ENCODE data around the gene ARHGAP21.
"Not testable (repeated sequence)": the region's sequence is repeated elsewhere in the genome, so short reads cannot be mapped to it uniquely, and the experiment has no call there.

Gene ARHGAP21

DNA sequence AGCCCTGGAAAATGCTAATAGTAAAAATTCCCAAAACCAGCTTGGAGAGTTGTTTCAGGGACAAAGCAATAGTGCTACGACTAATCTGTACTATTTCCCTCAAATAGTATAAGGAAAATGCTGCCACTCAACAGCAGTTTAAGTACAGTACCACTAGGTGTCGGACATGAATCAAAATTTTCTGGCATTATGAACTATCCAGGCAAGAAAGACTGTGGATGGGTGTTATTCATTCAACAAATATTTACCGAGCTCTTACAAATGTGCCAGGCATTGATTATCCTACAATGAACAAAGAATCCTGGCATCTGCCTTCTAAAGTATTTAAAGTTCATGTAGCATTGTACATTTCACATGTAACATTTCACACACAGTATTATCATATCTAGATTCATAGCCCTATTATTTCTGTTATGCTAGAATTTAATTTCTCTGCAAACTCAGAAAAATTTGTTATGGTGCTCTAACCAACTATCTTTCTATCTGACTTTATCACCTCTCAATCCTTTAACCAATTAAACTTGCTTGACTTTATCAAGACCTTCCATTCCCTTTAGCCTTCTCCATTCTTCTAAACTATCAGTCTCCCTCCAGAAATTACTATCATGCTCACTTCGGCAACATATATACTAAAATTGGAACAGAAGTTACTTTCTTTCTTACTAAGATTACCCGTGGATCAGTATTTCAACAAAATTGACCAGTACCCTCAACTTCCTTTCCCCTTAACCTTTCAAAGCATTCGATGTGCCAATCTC lies 80.6 kb downstream of the ARHGAP21 start:
- in situ Hi-C loops (cut with MboI; ENCODE audit: low sequenced_read_pairs) = no loop called here

DNA sequence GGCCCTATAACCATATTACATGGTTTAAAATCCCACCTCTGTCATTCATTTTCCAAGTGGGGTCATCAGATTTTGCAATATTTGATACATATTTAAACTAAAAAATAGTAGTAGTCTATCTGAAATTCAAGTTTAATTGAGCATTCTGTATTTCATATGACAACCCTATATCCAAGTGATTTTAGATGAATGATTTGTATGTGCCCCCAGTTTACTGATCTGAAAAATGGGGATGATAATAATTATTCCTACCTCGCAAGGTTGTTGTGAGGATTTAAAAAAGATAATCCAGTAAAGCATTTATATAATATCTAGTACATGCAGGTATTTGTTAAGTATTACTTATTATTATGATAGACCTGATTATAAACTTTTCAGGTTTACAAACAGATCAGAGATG lies 84.6 kb downstream of the ARHGAP21 start:
- in situ Hi-C loops (cut with MboI; ENCODE audit: low sequenced_read_pairs) = no loop called here

DNA sequence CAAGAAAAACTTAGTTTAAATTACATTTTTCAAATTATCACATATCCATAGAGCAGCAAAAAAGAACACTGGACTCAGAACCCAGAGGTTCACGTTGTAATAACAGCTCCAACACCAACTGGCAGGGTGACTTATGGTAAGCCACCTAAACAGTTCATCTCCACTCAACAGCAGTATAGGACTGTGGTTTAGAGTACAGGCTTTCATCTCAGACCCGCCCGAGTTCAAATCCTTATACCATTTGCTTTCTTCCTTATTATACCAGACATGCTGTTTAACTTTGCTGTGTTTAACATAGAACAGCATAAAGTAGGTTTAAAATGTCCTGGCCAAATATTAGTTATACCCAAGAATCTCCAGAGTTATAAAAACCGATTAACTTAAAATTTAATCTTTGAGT lies 97.9 kb downstream of the ARHGAP21 start:
- in situ Hi-C loops (cut with MboI; ENCODE audit: low sequenced_read_pairs) = no loop called here

DNA sequence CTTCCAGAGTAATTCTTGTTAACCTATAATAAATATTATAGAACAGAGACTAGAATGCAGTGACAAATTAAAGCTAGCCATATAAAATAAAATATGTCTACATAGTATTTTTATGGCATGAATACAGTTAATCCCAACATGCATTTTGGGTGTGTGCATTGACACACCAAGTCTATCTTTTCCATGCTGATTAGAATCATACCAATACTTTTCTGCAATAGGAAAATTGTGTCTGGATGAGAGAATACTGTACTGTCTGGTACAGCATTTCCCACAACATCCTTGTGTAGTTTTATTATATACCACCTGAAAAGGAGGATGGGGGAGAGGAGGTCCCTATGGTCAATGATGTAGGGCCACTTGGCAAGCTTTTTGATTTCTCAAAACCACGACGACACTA lies 100.3 kb downstream of the ARHGAP21 start:
- in situ Hi-C loops (cut with MboI; ENCODE audit: low sequenced_read_pairs) = no loop called here

DNA sequence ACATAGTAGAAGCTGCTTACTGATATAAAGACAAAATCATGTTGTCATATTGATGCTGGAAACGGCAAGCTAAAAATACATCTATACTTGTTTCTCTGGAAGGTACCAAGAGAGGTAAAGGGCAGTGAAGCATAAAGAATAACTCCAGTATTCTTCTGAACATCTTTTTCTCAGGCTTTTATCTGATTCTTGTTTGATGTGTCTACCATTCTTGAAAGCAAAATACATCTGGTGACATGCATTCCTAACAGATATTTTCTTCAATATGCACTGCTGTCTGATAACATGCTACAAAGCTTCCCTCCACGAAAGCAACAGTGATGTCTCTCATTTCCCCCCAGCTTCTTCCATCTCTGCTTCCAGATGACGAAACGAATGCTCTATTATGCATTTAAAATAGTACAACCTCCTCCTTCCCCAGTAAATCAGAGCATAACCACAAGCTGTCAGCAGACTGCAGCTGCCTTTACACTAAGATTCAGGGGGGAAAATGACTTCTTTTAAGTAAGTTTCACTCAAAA lies 100.8 kb downstream of the ARHGAP21 start:
- in situ Hi-C loops (cut with MboI; ENCODE audit: low sequenced_read_pairs) = no loop called here

DNA sequence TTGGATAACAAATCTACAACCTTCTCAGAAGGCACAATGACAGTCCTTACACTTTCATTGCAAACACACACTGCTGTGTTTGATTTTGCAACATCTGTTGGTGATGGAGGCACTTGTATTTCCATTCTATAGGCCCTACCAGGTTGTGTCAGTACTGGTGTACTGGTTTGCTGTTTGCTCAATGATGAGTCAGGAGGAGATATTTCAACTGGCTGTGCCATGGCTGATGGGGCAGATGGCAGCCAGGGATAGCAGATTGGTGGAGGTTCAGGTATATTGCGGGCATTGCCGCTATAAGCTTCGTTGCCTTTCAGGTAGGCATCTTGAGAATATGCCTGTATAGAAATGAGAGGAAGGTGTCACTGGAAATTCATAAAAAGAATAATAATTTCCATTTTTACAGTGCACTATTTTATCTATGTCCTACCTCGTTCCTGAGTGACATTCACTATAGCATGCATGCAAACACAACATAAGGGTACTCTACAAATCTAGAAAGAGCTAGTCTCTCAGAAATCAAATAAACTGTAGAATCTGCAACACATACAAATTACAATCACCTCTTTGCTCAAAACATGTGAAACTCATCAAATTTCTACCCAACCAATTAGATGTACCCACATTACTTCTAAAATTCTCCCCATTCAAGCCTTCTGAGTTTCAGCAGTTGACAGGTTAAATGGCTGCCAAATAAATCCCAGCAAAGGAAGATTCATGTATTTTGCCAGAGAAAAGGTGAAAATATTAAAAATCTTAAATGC lies 102.5 kb downstream of the ARHGAP21 start:
- in situ Hi-C loops (cut with MboI; ENCODE audit: low sequenced_read_pairs) = not testable (repeated sequence)

DNA sequence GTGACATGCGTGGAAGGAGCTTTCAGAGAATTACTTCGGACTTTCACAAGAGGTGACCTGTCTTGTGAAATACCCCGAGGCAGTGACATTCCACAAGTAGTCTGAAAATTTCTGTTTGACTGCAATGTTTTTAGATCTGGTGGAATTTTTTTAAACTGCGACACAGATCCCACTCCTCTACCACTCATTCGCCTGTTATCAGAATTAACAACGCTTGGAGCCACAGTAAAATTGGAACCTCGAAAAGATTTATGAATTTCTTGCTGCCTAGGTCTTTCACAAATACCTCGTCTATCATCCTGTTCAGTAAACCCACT lies 103.7 kb downstream of the ARHGAP21 start:
- in situ Hi-C loops (cut with MboI; ENCODE audit: low sequenced_read_pairs) = not testable (repeated sequence)

DNA sequence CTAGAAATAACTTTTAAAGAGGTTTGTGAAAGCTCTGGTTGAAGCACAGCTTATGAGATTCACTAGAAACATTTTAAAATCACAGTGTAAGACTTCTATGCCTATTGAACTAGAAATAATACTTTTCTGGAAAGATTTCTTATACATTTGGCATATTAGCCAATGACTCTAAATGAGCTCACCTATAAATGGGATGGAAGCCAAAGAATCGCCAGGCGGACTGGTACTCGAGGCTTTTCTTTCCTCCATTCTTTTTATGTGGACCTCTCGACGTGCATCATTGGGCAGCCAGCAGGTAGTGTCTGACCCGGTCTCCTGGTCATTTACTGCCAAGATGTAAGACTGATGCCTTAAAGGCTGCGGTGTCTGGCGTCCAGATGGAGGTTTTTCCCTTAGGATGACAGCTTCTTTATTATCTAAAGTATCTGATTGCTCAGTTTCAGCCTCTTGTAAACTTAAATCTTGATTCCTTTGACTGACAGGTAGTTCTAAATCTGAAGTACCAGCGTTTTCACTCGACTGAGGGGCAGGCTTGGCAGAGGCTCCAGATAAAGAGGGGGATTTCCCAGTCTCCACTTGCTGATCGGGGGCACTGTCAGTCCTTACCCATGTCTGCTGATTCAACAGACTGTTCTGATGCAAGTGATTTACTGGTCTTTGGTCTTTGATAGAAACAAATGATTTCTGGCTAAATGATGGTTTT lies 104.2 kb downstream of the ARHGAP21 start:
- in situ Hi-C loops (cut with MboI; ENCODE audit: low sequenced_read_pairs) = not testable (repeated sequence)

DNA sequence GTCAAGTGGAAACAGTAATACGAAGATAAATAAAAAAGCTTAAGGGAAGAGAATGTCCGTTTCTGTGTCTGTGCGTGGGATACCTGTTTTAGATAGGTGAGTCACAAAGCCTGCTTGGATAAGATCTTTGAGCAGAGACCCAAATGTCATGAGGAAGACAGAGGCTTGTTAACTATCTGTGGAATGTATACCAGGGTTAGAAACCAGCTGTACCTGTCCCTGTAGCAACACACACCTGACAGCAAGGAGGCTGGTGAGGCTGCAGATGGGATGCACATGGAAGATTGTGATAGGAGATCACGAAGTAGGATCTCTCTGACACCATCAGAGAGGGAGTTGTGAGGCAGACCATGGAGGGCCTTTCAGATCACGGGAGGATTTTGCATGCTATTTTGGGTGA lies 105.3 kb downstream of the ARHGAP21 start:
- in situ Hi-C loops (cut with MboI; ENCODE audit: low sequenced_read_pairs) = no loop called here

DNA sequence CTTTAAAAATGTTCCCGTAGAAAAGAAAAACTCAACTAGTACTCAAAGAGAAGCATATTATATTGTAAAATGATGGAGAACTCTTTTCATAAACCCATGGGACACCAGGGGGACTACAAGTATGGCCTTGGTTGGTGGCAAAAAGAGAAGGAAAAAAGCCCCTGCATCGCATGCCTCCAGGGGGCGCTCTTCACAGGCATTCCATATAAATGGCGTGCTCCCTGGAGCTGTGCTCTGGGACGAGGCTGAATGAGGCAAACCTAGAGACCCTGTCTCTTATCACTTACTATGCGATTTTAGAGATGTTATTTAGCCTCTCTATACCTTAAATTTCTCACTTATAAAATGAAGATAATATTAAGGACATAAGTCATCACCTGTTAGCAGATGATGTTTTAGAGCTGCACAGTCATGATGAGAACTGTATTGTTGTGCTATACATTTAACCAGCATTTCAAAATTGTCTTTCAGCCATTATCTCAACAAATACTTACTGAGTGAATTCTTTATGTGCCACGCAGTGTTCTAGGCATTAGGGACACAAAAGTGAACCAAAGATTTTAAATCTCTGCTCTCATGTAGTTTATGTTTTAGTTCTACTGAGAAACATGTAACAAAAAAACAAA lies 105.8 kb downstream of the ARHGAP21 start:
- in situ Hi-C loops (cut with MboI; ENCODE audit: low sequenced_read_pairs) = no loop called here

DNA sequence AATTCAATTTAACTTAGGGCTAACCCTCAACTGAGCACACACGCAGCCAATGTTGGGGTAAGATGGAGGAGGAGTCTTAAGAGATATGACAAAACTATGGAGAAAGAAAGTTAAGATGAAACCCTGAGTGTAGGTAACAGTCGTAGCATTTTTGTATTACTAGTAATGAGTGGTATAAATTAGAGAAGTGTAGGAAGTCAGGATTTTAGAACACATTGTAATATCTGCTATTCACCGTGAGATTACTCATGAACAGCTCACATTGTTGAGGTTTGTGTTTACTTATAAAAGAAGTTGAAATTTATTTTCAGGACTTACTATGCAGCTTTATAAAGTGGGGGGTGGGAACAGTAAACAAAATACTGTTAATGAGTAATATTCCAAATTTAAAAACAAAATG lies 107.2 kb downstream of the ARHGAP21 start:
- in situ Hi-C loops (cut with MboI; ENCODE audit: low sequenced_read_pairs) = no loop called here

DNA sequence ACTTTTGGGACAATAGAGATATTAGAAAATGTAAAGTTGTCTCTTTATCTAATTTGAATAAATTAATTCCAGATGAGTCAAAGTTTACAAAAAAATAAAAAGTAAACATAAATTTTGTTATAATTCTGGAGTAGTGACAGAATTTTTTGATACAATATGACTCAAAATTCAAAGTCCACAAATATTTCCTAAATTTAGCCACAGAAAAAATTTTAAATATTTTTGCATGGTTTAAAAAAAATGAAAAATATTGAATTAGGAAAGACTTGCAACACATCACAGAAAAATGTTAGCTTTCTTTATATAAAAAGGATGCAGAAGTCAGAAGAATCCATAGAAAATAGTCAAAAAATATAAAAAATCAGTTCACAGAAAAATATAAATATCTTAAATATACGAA lies 117.7 kb downstream of the ARHGAP21 start:
- in situ Hi-C loops (cut with MboI; ENCODE audit: low sequenced_read_pairs) = no loop called here

DNA sequence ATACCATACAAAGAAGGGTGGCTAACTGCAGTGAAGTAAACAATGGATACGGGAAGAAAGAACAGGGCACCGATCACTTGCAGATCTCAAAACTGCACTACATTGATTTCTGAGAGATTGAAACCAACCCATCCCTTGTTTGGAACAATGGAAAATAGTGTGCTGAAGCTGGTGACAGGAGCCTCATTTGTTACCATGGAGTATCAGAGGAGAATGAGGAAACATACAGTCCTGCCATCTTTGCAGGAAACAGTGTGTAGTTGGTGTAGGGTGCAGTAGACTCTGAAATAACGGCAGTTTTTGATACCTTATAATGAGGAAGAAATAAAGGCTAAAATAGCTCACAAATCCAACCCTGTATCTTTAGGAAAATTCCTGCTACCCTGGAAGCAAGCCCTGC lies 118.5 kb downstream of the ARHGAP21 start:
- in situ Hi-C loops (cut with MboI; ENCODE audit: low sequenced_read_pairs) = no loop called here

DNA sequence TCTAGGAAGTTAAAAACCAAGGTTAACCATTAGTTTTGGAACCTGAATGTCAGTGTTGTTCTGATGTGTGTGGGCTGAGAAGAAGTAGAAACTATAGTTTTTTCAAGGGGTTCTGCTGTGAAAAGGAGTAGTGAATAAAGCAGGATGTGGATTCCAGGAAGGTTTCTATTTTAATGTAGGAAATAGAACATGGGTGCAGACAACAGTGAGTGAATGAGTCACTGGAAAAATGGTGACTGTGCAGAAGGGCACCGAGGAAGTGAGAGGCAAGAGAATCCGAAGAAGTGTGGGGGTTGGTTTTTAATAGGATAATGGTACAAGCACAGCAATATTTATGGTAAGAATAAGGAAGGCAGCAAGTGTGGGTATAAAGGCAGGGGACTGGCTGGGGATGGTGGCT lies 120.4 kb downstream of the ARHGAP21 start:
- in situ Hi-C loops (cut with MboI; ENCODE audit: low sequenced_read_pairs) = no loop called here

DNA sequence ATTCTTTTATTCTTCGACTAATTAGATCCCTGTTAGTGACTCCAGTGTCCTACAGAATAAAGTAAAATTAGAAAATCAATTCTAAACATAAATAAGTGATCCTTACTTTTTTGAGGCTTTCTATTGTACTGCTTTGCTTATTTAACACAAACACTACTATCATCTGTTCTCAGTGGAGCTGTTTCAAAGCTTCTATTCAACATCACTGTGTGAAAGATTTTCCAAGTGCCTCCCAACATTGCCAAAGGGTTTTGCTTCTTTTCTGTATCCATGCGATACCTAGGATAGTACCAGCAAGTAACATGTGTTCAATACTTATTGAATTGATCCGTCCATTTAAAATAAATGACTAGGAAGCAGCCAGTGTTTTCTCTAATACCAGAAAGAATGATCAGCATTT lies 125.7 kb downstream of the ARHGAP21 start:
- in situ Hi-C loops (cut with MboI; ENCODE audit: low sequenced_read_pairs) = no loop called here

DNA sequence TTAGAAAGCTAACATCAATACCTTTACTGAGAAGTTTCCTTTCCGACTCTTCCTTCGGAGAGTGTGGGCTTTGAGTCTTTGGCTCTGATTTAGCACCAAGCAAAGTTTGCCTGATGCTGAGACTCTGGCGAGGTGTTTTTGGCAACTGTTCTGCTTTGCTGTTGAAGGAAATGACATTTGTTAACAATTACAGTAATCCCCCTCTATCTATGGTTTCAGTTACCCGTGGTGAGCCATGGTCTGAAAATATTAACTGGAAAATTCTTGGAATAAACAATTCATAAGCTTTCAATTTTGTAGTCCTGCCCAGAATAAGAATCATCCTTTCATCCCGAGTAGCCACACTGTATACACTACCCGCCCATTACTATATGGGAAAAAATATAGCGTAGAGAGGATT lies 126.3 kb downstream of the ARHGAP21 start:
- in situ Hi-C loops (cut with MboI; ENCODE audit: low sequenced_read_pairs) = no loop called here

DNA sequence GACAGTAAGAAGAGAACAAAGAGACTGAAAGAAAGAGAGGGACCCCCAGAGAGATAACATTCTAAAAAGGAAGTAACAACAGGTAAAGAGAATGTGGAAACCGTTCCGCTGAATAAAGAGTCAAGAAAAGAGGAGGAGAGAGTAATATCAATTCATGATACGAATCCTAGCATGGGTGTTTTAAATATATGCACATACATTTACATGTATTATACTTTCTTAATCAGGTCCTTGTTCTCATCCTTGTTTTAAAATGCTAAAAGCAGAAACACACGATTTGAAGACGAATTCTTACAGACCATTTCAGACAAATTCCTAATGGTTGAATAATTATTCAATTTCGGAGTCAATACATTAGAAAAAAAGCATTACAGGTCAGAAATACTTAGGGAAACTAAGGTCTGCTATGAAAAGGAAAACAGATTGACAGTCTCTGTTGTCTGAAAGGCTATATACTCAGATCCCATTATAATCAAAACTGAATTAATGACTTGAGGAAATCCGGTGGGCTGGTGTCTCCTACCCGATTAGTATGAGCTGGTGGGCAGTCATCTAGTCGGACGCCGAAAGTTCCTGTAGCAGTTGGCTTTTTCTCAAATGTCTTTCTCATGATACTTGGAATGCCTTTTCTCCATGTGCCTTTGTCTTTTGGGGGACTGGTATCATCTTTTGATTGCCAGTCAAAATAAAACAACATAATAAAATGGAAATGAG lies 127.3 kb downstream of the ARHGAP21 start:
- in situ Hi-C loops (cut with MboI; ENCODE audit: low sequenced_read_pairs) = no loop called here

DNA sequence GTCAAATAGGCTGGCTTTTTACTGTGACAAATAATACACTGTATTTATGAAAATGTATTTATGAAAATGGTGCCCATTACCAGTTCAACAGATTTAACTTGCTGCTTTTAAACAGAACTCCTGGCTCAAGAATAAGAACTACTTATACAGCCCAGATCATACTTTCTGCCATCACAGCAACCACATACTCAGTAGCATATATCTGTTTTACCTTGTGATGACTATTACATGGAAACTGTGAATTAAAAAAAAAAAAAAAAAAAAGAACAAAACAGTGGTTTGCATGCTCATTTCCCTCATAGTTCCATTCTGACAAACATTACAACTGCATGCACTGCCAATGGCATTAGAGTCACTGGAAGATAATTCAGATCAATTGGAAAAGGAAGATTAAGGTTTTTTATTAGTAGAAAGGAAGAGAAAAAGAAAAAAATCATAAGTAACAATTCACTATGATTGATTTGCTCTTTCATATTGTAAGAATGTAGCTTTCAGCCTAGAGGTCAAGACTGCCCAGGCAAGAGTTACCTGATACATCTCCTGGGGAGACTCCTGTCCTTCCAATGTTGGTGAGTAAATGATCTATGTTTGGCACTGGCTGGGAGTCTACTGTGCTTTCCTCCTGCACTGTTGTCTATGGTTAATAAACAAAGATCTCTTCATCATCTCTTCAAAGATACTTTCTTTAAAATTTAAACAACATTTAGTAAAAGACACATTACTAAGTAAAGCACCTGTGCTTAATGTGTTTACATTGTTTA lies 132.8 kb downstream of the ARHGAP21 start:
- in situ Hi-C loops (cut with MboI; ENCODE audit: low sequenced_read_pairs) = no loop called here

DNA sequence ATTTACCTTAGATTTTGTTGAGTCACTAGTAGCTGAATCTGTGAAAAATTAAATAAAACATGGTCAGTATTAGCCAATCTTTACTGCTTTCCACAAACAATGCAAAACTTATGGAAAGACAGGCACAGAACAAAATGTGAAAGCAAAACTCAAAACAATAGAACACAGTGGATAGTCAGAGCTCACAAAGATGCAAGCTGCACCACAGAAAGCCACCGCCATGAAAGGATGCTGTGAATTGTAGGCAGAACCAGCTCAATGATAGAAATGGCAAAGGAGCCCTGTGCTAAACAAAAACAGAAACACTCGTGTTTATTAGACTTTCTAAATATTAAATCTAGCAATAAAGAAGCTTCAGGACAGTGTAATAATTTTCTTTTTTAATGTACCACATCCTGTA lies 134.4 kb downstream of the ARHGAP21 start:
- in situ Hi-C loops (cut with MboI; ENCODE audit: low sequenced_read_pairs) = no loop called here

DNA sequence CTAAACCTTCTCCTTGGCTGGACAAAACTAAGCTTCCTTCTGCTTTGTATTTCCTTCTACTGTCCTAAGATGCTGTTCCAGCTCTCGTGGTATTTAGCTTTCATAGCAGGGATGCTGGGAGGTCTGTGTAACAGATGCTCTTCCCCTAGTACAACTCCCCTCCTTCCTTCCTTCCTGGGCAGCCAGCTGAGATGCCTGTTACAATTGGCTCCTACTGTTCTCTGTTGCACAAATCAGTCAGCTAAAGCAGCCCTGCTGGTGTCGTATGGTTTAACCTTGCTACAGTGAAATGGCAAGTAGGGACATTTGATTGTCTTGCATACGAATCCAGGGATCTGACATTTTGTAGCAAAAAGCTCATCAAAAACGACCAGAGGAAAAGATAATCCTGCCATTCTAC lies 143.8 kb downstream of the ARHGAP21 start:
- in situ Hi-C loops (cut with MboI; ENCODE audit: low sequenced_read_pairs) = no loop called here
